GM12891 (cell line): ENCODE results near the gene CCNDBP1.

Experiments
- PAX5 ChIP-seq: IDR thresholded peaks from 2 replicates; pipeline ENCODE4 v1.6.1; 2011; ENCODE audit warnings: low read length, moderate library complexity, mild to moderate bottlenecking; ENCODE audit not compliant: insufficient read depth, severe bottlenecking
- POLR2A ChIP-seq: IDR thresholded peaks from 2 replicates; pipeline ENCODE4 v1.6.1; 2011; ENCODE audit warnings: low read depth, low read length, control low read depth

GRCh38 chr15:43143203-43143941 is 41.8 kb upstream of the CCNDBP1 start:
- TF ChIP-seq POLR2A (no peak), PAX5 (no peak)
